Sigmoid colon (tissue), 4 donors: ENCODE data around the gene SUGCT.

Experiments used
- CTCF ChIP-seq, 4 experiments: fragments of 450-650 bp in 3 of 4; fragments of 200-600 bp in 1 of 4; IDR thresholded peaks; one replicate each; pipeline ENCODE4 v1.5.1; 2016 to 2019; ENCODE audit warnings: antibody characterized with exemption in 4 of 4, mild to moderate bottlenecking in 3 of 4, moderate library complexity in 2 of 4
- POLR2A ChIP-seq, 2 donors: fragments of 450-650 bp; IDR thresholded peaks; one replicate each; pipeline ENCODE4 v1.6.1; 2016; ENCODE audit warnings: antibody characterized with exemption in 2 of 2, mild to moderate bottlenecking in 2 of 2, moderate library complexity in 2 of 2
- POLR2AphosphoS5 ChIP-seq, 4 donors: sonication (generic); formaldehyde crosslinking; IDR thresholded peaks; one replicate each; pipeline ENCODE4 v1.6.1; 2017; ENCODE audit warnings: antibody characterized with exemption in 4 of 4

GRCh38 chr7:40629891-40630290 lies 495.1 kb downstream of the SUGCT start:
- TF ChIP-seq POLR2AphosphoS5 (IDR thresholded peaks at IDR 0.05) (no peak), CTCF (IDR thresholded peaks at IDR 0.05) (no peak), POLR2A (IDR thresholded peaks at IDR 0.05) (no peak)
